NT2/D1 (cell line): ENCODE results near the gene CRYBG1.

ENCODE experiments used
- SUZ12 ChIP-seq: IDR thresholded peaks from 2 replicates; pipeline ENCODE4 v1.6.1; 2011; ENCODE audit not compliant: insufficient read length, insufficient read depth; ENCODE audit errors: extremely low read depth
- YY1 ChIP-seq: IDR thresholded peaks from 2 replicates; pipeline ENCODE4 v1.6.1; 2011; ENCODE audit not compliant: insufficient read length, insufficient read depth
- ZNF274 ChIP-seq: IDR thresholded peaks from 2 replicates; pipeline ENCODE4 v1.6.1; 2011; ENCODE audit warnings: mild to moderate bottlenecking, low read depth, low read length

DNA sequence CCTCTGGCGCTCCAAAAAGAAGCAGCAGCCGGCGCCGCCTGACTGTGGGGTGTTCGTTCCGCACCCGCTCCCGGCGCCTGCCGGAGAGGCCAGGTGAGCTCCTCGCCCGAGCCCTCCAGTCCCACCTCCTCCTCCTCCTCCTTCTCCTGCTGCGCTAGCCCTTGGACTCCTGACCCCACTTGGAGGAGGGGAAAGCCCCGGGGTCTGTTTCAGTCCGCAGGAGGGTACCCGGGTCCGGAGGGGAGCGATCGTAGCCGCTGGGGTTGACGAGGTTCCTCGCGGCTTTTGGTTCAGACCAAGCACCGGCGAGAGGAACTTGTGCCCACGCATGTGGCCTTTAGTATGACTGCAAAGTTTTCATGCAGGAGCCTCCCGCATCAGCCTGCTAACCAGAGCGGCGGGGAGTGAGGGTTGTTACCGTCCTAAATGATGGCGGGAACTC, 493 bp downstream of the CRYBG1 start:
- no peak for TF ChIP-seq SUZ12
- TF ChIP-seq YY1 = no peak
- TF ChIP-seq ZNF274 = no peak
